Erythroblast (primary cell): ENCODE measurements around the gene PSMD1.
"Not testable (repeated sequence)": the region's sequence is repeated elsewhere in the genome, so short reads cannot be mapped to it uniquely, and the experiment has no call there.

ENCODE experiments used
- DNase-seq, 2 experiments: peaks; one replicate each; lab custom pipeline; 2025; lab: John Stamatoyannopoulos, UW
- GATA1 ChIP-seq: IDR thresholded peaks from 2 replicates; pipeline ENCODE4 v1.6.1; 2011; ENCODE audit warnings: low read depth, mild to moderate bottlenecking, control low read depth, low read length, moderate library complexity
- POLR2A ChIP-seq: IDR thresholded peaks from 2 replicates; pipeline ENCODE4 v1.6.1; 2011; ENCODE audit warnings: mild to moderate bottlenecking, low read length

The PSMD1 gene

DNA sequence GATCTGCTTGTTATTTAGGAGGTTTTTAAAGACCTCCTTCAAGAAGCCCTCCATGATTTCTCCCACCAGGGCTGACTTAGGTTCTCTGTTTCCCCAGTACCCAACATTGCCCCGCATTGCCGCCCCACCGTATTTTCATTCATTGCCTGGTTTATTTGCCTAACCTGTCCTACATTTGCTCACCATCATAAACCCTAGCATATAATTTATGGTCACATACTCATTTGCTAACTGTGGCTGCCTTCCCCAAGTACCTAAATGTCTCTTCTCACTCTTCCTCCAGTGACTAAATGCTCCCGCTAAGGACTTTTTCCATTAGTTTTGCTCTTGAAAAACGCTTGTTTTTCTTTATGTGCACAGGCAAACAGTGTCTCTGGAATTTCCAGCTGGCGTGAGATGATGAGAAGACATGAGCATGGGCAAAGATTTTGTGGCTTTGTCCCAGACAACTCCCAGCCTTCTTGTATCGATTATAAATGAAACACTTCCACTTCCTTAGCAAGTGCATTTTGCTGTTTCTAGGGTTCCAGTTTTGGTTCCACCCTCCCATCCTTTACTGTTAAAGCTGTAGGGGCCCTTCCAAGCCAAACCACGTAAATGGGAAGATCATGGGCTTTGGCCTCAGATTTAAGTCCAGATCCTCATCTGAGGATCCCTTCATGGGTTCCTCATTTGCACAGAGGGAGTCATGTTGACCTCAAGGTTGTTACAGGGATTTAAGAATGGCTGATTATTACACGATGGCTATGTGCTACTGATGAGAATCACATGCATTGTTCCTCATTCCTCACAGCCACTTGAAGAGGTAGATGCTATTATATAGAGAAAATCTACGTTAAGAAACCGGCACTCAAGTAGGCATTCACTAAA, 120.7 kb downstream of the PSMD1 start:
- DNase-seq, result no peak
- TF ChIP-seq GATA1 (no peak), POLR2A (no peak)

- not testable (repeated sequence) for DNase-seq
These were observed 122.1 kb downstream of the PSMD1 start for GRCh38 chr2:231178805-231179204.

GRCh38 chr2:231181860-231182512, 125.3 kb downstream of the PSMD1 start:
- peak; percentile 15 to 32 for DNase-seq
- TF ChIP-seq POLR2A (no peak), GATA1 (no peak)

- DNase-seq, result no peak
- TF ChIP-seq GATA1 (no peak), POLR2A (no peak)
These were observed 125.8 kb downstream of the PSMD1 start for GRCh38 chr2:231182513-231182899.

GRCh38 chr2:231183851-231184250, 127.2 kb downstream of the PSMD1 start:
- no peak for TF ChIP-seq POLR2A
- no peak for TF ChIP-seq GATA1
- no peak for DNase-seq

- TF ChIP-seq GATA1 (no peak), POLR2A (no peak)
- no peak for DNase-seq
These were observed 127.7 kb downstream of the PSMD1 start for GRCh38 chr2:231184319-231184718.

DNA sequence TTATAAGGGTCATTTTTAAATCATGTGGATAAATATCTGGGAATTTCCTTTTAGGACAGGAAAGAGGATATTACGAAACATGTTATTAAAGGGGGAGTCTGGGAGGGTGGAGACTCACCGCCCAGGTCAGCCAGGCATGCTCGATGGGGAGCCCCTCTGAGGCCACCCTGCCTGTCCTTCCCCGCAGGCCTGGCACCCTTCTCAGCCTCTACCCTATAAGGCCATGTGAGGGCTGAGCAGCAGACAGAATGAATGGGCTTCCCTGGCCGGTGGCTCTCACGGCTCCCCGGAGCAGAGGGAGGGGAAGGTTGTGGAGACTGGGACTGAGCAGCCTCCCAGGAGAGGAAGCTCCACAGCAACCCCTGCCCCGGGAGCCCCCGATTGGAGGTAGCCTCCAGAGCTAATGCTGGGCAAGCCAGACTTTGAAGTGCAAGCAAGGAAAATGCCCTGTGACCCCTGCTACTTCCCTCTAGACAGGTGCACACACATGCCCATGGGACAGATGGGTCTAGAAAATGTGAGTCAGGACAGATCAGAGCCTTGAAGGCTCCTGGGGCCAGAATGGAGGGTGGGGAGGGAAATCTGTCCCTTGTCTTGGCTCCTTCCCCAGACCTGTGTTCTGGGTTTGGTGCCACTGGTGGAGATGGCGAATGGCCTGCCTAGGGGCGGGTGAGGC, 128.5 kb downstream of the PSMD1 start:
- TF ChIP-seq GATA1 (no peak), POLR2A (no peak)
- no peak for DNase-seq

GRCh38 chr2:231185886-231186285, 129.2 kb downstream of the PSMD1 start:
- no peak for DNase-seq
- TF ChIP-seq POLR2A (no peak), GATA1 (no peak)

GRCh38 chr2:231186325-231186724, 129.7 kb downstream of the PSMD1 start:
- no peak for DNase-seq

DNA sequence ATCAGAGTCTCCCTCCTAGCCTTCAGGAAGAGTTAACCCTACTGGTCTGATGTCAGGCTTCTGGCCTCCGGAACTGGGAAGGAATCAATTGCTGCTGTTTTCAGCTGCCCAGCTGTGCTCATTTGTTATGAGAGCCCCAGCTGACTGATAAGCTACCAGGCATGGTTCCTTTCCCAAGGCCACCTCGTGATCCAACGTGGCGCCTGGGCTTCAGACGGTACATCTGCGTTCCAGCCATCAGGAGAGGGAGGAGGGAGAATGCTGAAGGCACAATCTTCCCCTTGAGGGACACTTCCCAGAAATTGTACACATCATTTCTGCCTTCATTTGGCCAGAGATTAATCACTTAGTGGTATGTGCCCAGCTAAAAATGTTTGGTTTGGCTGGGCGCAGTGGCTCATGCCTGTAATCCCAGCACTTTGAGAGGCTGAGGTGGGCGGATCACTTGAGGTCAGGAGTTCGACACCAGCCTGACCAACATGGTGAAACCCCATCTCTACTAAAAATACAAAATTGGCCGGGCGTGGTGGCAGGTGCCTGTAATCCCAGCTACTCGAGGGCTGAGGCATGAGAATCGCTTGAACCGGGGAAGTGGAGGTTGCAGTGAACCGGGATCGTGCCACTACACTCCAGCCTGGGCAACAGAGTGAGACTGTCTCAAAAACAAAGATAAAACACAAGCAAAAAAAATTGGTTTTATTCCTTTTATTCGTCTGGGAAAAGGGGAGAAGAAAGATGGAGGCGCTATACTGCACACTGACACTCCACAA, 131.3 kb downstream of the PSMD1 start:
- no peak for DNase-seq
- no peak for TF ChIP-seq GATA1
- no peak for TF ChIP-seq POLR2A

More at GRCh38 chr2:231186325-231186724, 129.7 kb downstream of the PSMD1 start:
- TF ChIP-seq GATA1 (no peak), POLR2A (no peak)

DNA sequence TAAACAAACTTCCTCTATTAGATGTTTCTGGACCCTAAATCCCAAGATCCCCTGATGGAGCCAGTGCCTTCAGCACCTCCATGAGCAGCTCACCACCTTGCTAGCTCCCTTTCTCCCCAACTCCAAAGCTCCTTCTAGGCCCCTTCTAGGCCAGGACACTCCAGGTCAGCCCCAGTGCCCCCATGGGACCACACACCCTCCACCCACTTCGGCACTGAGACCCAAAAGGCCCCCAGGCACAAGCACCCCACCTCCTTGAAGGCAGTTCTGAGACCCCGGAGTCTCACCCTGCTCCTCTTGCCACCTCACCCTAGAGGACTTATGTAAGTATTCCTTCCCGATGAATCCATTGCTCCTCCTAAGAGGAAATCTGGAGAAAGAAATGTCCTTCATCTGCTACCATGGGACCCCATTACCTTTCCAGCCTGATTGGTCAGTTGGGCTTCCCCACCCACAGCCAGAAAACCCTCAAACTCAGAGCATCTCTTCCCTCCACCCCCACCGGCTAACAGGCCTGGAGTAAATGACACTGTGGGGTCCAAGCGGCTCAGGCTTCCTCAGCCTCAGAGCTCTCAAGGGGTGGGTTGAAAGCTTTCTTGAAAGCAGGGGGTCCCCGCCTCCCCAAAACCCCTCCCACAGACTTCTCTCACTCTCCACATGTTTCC, 132.0 kb downstream of the PSMD1 start:
- TF ChIP-seq GATA1 (no peak), POLR2A (no peak)
- no peak for DNase-seq

DNA sequence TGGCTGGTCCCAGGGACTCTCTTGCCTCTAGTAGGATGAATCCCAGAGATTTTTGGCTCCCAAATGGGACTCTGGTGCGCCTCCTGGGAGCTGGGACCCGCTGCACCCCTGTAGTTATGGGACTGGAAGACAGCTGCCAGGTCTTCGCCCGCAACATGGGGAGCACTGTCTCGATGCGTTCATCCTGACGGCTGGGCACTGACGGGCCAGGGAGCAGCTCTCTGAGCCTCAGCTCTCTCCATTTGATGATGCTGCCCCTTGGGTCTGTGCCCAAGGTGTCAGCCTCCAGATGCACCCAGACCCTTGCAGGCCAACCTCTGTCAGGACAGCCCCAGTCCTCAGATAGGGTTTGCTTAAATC, 132.5 kb downstream of the PSMD1 start:
- TF ChIP-seq GATA1 (no peak), POLR2A (no peak)
- DNase-seq, result no peak
